T-cell (primary cell): ENCODE results near the gene MRPL45. TPM values are rescaled to one million over a fixed set of nuclear protein-coding genes. Genes with fewer than 3 reads are reported as not detected.
A peak's percentile ranks its signal among the peaks of the same experiment; 100 is the strongest.
"Not testable (repeated sequence)": the region's sequence is repeated elsewhere in the genome, so short reads cannot be mapped to it uniquely, and the experiment has no call there.

ENCODE experiments used
- ATAC-seq, 4 experiments: fragments of 200-7000 bp in 3 of 4; fragments of 150-1000 bp in 1 of 4; cut with Tn5 transposase; replicated peaks in 1 of 4; 1 replicate in 3 of 4; 2 replicates in 1 of 4; pipeline ENCODE4 v1.10.0; 2021; ENCODE audit warnings: moderate library complexity in 3 of 4, mild to moderate bottlenecking in 2 of 4, moderate number of reproducible peaks in 1 of 4
- CTCF ChIA-PET, 2 donors: fragments of 300-600 bp; sonication (Branson Sonifier 250); formaldehyde crosslinking; loops; one replicate each; lab custom pipeline; 2022; ENCODE audit warnings: antibody characterized with exemption in 2 of 2; lab: Charles Lee
- POLR2A ChIA-PET, 2 donors: fragments of 300-600 bp; sonication (Branson Sonifier 250); formaldehyde crosslinking; loops; one replicate each; lab custom pipeline; 2022; ENCODE audit warnings: antibody characterized with exemption in 2 of 2; lab: Charles Lee
- DNase-seq, 35 experiments: peaks; one replicate each; pipeline versions ENCODE4 v3.0.0 to v3.0.0-alpha.2; 2013 to 2023
- H3K27ac ChIP-seq: one replicate; pipeline ENCODE4 v1.5.1; 2013; ENCODE audit warnings: low read length
- H3K27me3 ChIP-seq, 2 experiments: replicated peaks in 1 of 2; 1 replicate in 1 of 2; 2 replicates in 1 of 2; pipeline versions ENCODE4 v1.6.1 to v1.7.0; 2013; ENCODE audit warnings: low read length in 1 of 2, mixed read lengths in 1 of 2; ENCODE audit not compliant: control insufficient read depth in 2 of 2, insufficient read depth in 2 of 2; ENCODE audit errors: extremely low read depth in 1 of 2
- H3K36me3 ChIP-seq, 2 donors: 1 replicate in 1 of 2; 2 replicates in 1 of 2; pipeline versions ENCODE4 v1.6.1 to v1.7.0; 2013; ENCODE audit warnings: low read length in 1 of 2; ENCODE audit not compliant: control insufficient read depth in 2 of 2, insufficient read depth in 1 of 2; ENCODE audit errors: extremely low read depth in 1 of 2
- H3K4me1 ChIP-seq, 2 experiments: 1 replicate in 1 of 2; 2 replicates in 1 of 2; pipeline versions ENCODE4 v1.6.1 to v1.7.0; 2013; ENCODE audit warnings: low read length in 2 of 2, mixed read lengths in 1 of 2; ENCODE audit not compliant: insufficient read depth in 2 of 2, control insufficient read depth in 1 of 2; ENCODE audit errors: extremely low read depth in 1 of 2
- H3K4me3 ChIP-seq, 2 donors: 1 replicate in 1 of 2; 2 replicates in 1 of 2; pipeline versions ENCODE4 v1.5.1 to v1.7.0; 2013; ENCODE audit warnings: mild to moderate bottlenecking in 2 of 2, low read length in 1 of 2, moderate library complexity in 1 of 2; ENCODE audit not compliant: control insufficient read depth in 1 of 2; ENCODE audit errors: extremely low read depth in 1 of 2
- H3K9me3 ChIP-seq: 2 replicates; pipeline ENCODE4 v1.7.0; 2013
- H3K27ac Mint-ChIP-seq, 2 donors: one replicate each; pipeline ENCODE4 v1.8.0; 2020 to 2021; ENCODE audit warnings: mild to moderate bottlenecking in 2 of 2, mixed read lengths in 2 of 2
- H3K27me3 Mint-ChIP-seq, 2 donors: one replicate each; pipeline ENCODE4 v1.8.0; 2021 to 2022; ENCODE audit warnings: mixed read lengths in 2 of 2
- H3K36me3 Mint-ChIP-seq: one replicate; pipeline ENCODE4 v1.8.0; 2021; ENCODE audit warnings: mixed read lengths
- H3K4me1 Mint-ChIP-seq, 3 donors: one replicate each; pipeline ENCODE4 v1.8.0; 2020 to 2022; ENCODE audit warnings: mixed read lengths in 3 of 3, mild to moderate bottlenecking in 1 of 3
- H3K4me3 Mint-ChIP-seq, 3 donors: one replicate each; pipeline ENCODE4 v1.8.0; 2020 to 2022; ENCODE audit warnings: mild to moderate bottlenecking in 3 of 3, mixed read lengths in 3 of 3, moderate library complexity in 3 of 3
- H3K9me3 Mint-ChIP-seq, 3 donors: one replicate each; pipeline ENCODE4 v1.8.0; 2020 to 2022; ENCODE audit warnings: mixed read lengths in 3 of 3
- WGBS: methylation state at CpG from one replicate; pipeline ENCODE4 v1.1.5; 2013; ENCODE audit warnings: missing lambda C conversion rate; ENCODE audit not compliant: insufficient coverage; 5-methylcytosine and 5-hydroxymethylcytosine counted together
- total RNA-seq, 35 experiments: library from RNA in 6 of 35; stranded (reverse) in 6 of 35; fragments of 120-200 nt in 1 of 35; gene quantifications; one replicate each; pipeline versions ENCODE4 v1.2.1 to v1.2.4 and lab custom pipeline; 2013 to 2026

Gene MRPL45
- total RNA-seq, 5 donors from 2014 or later (not counting 1 experiment from before 2014, with no cell fraction given), result 16.3 to 21.7 (median 19.5) TPM

DNA sequence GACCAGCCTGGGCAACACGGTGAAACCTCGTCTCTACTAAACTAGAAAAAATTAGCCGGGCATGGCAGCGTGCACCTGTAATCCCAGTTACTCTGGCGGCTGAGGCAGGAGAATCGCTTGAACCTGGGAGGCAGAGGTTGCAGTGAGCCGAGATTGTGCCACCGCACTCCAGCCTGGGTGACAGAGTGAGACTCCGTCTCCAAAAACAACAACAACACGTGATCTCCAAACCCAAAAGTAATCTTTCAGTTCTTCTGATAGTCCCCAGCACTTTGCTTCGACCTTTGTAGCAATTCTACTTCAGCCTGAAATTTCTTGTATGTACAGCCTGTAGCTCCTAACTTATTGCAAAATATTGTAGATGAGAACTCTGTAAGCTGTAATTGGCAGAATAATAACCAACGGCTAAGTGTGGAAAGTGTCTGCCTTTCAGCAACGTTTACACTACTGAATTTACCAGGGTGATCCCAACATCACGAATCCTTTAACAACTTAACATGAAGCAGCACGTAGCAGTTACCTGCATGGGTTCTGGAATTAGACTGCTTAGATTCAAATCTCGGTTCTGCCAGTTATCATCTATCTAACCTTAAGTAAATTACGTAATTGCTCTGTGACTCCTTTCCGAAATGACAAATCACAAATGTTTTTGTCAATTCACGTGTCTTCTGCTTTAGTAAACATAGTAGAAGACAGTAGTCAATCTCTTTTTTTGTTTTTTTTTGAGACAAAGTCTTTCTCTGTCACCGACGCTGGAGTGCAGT lies 1.2 kb upstream of the MRPL45 start:
- H3K4me1 ChIP-seq, H3K27me3 Mint-ChIP-seq, H3K36me3 ChIP-seq, H3K27ac ChIP-seq, POLR2A ChIA-PET, H3K36me3 Mint-ChIP-seq, H3K9me3 ChIP-seq, H3K27me3 ChIP-seq, DNase-seq, H3K9me3 Mint-ChIP-seq, ATAC-seq: not testable (repeated sequence)
- peak overlapping the region in 1 of 2 donors; percentile 53 for H3K4me3 ChIP-seq
- H3K4me3 Mint-ChIP-seq, result peak overlapping the region; percentile 84 to 90 (median 89)
- H3K27ac Mint-ChIP-seq, result peak overlapping the region; percentile 92 to 97
- CTCF ChIA-PET, result interaction anchor here in 1 of 2 donors (0.6 kb wide), 1 partner anchor 1480 kb away, joined by 4 read pairs; no protein-coding TSS in a partner anchor
- 92% methylated on average over 4 of the region's 21 CpGs for WGBS
- peaks cover 4 to 14% (median 12%) of the 10 kb centered on the region in 3 donors for H3K4me1 Mint-ChIP-seq

DNA sequence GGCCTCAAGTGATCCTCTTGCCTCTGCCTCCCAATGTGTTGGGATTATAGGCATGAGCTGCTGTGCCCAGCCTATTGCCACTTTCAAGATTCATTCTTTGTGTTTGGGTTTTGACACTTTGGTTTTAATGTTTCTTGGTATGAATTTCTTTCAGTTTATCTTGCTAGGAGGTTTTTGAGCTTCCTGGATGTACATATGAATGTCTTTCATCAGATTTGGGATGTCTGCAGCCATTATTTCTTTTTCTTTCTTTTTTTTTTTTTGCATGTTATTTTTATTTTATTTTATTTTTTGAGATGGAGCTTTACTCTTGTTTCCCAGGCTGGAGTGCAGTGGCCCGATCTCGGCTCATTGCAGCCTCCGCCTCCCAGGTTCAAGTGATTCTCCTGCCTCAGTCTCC lies 18.5 kb downstream of the MRPL45 start:
- Mint-ChIP-seq H3K4me1 (no peaks in the 10 kb centered on the region), H3K9me3 (no peaks in the 10 kb centered on the region), H3K27ac (no peak overlapping the region), H3K27me3 (no peaks in the 10 kb centered on the region), H3K4me3 (no peak overlapping the region), H3K36me3 (peaks cover 30% of the 10 kb centered on the region)
- no CpG with 5 or more reads among the region's 3 CpGs for WGBS
- Histone ChIP-seq H3K4me1 (no peaks in the 10 kb centered on the region), H3K4me3 (no peak overlapping the region), H3K9me3 (no peaks in the 10 kb centered on the region), H3K27me3 (no peaks in the 10 kb centered on the region), H3K27ac (no peak overlapping the region), H3K36me3 (peaks cover 6 to 13% of the 10 kb centered on the region in 2 donors)
- DNase-seq (no peak), ATAC-seq (no peak)
- ChIA-PET CTCF (interaction anchor here (0.6 to 0.7 kb wide), 3 partner anchors 25 to 436 kb away, joined by 3 to 6 read pairs (median 4); no protein-coding TSS in a partner anchor), POLR2A (interaction anchor here in 1 of 2 donors (0.7 kb wide), 1 partner anchor 114 kb away, joined by 8 read pairs; no protein-coding TSS in a partner anchor)

DNA sequence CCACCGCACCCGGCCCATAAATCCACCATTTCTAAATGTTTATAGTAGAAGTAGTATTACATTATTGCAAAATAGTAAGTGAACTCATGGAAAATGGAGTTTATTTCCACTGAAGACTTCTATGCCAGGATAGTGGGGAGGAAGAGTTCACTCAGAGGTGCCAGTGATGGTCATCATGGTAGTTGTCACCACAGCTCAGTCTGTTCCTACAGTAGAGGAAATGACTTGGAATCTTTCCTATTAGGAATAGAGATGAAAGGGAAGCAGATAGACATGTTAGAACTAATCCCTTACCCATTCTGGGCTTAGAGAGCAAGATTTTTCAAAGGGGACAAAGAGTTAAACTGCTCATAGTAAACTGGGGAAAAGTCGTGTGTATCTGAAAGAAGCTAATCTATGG lies 20.1 kb downstream of the MRPL45 start:
- no peak for DNase-seq
- ATAC-seq, result no peak
- H3K36me3 ChIP-seq, result peaks cover 6 to 19% of the 10 kb centered on the region in 2 donors
- H3K27ac ChIP-seq, result no peak overlapping the region
- WGBS, result no CpG with 5 or more reads among the region's 3 CpGs
- H3K4me1 ChIP-seq, result no peaks in the 10 kb centered on the region
- H3K4me1 Mint-ChIP-seq, result no peaks in the 10 kb centered on the region
- POLR2A ChIA-PET, result no interaction called here
- no peaks in the 10 kb centered on the region for H3K27me3 Mint-ChIP-seq
- H3K27me3 ChIP-seq, result no peaks in the 10 kb centered on the region
- H3K9me3 Mint-ChIP-seq, result no peaks in the 10 kb centered on the region
- no peak overlapping the region for H3K4me3 Mint-ChIP-seq
- CTCF ChIA-PET, result no interaction called here
- H3K27ac Mint-ChIP-seq, result no peak overlapping the region
- H3K36me3 Mint-ChIP-seq, result peaks cover 34% of the 10 kb centered on the region
- no peaks in the 10 kb centered on the region for H3K9me3 ChIP-seq
- no peak overlapping the region for H3K4me3 ChIP-seq

DNA sequence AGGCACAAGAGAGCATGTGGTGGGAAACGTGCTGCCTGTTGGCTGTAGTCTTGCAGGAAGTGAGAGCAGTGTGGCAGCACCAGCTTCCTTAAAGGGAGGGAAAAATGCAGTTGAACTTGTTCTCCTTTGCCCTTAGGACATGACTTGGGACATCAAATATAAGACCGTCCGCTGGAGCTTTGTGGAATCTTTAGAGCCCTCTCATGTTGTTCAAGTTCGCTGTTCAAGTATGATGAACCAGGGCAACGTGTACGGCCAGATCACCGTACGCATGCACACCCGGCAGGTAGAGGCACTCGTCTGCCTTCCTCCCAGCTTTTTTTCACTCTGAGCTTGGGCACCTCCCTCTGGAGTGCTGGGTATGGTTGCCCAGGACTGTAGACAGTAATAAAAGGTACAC lies 23.5 kb downstream of the MRPL45 start:
- Histone ChIP-seq H3K36me3 (peaks cover 0 to 29% of the 10 kb centered on the region in 2 donors), H3K4me1 (no peaks in the 10 kb centered on the region), H3K4me3 (no peak overlapping the region), H3K27me3 (no peaks in the 10 kb centered on the region), H3K27ac (no peak overlapping the region), H3K9me3 (no peaks in the 10 kb centered on the region)
- ATAC-seq, result no peak
- no peak for DNase-seq
- H3K4me1 Mint-ChIP-seq, result peaks cover 0 to 4% (median 0%) of the 10 kb centered on the region in 3 donors
- POLR2A ChIA-PET, result no interaction called here
- WGBS, result 93% methylated on average over 4 of the region's 10 CpGs
- H3K4me3 Mint-ChIP-seq, result no peak overlapping the region
- H3K27me3 Mint-ChIP-seq, result no peaks in the 10 kb centered on the region
- CTCF ChIA-PET, result interaction anchor here (0.6 to 0.9 kb wide), 2 partner anchors 47 to 92 kb away, joined by 3 to 6 read pairs; no protein-coding TSS in a partner anchor
- no peak overlapping the region for H3K27ac Mint-ChIP-seq
- H3K9me3 Mint-ChIP-seq, result no peaks in the 10 kb centered on the region
- H3K36me3 Mint-ChIP-seq, result peaks cover 30% of the 10 kb centered on the region

DNA sequence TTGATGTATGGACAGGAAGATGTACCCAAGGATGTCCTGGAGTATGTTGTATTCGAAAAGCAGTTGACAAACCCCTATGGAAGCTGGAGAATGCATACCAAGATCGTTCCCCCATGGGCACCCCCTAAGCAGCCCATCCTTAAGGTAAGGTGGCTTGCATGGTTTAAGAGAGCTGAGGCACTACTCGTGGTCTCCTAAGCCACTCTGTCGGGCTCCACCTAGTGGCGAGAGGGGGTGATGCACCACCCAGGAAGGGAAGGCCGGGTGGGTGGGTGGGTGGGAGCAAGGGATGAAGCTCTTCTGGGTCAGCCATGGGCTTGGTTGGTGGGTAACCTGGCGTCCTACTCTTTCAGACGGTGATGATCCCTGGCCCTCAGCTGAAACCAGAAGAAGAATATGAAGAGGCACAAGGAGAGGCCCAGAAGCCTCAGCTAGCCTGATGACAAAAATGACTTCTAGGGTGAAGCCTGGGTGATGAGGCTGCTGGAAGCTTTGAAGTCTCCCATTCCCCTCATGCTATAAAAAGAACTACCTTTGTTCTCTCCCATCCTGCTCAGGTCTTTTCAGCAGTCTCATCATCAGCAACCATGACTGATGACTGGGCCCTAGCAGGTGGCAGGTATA lies 25.3 kb downstream of the MRPL45 start:
- whole genome bisulfite sequencing, result 11% methylated on average over 3 of the region's 8 CpGs
- DNase-seq, result peak; percentile 28 to 80 (median 65)
- Histone ChIP-seq H3K36me3 (peaks cover 0 to 27% of the 10 kb centered on the region in 2 donors), H3K27me3 (no peaks in the 10 kb centered on the region), H3K4me3 (no peak overlapping the region), H3K4me1 (peaks cover 0 to 3% of the 10 kb centered on the region in 2 experiments), H3K27ac (no peak overlapping the region), H3K9me3 (no peaks in the 10 kb centered on the region)
- CTCF ChIA-PET, result interaction anchor here (0.7 to 1.5 kb wide), 3 partner anchors 27 to 1052 kb away, joined by 3 to 9 read pairs (median 3); no protein-coding TSS in a partner anchor
- peak; percentile 80 to 90 (median 88) for ATAC-seq
- Mint-ChIP-seq H3K4me3 (no peak overlapping the region), H3K9me3 (no peaks in the 10 kb centered on the region), H3K4me1 (peaks cover 2 to 10% (median 6%) of the 10 kb centered on the region in 3 donors), H3K27ac (no peak overlapping the region), H3K27me3 (no peaks in the 10 kb centered on the region), H3K36me3 (peaks cover 22% of the 10 kb centered on the region)
- POLR2A ChIA-PET, result no interaction called here

DNA sequence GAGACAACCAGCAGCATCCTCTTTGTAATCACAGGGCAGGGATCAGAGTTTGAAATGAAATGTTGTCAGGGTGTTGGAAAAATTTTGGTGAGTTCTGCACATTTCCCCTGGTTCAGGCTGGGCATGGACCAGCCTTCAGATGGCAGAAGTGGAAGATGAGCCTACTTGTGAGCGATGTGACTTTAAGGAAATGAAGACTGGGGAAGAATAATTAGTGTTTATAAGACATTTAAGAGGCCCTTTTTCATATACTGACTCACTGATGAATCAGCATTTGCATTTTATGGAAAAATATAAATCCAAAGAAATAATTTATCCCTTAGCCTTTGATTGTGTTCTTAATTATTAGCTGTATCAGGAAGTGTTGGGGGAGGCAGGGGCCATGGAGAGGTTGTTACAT lies 25.9 kb downstream of the MRPL45 start:
- Mint-ChIP-seq H3K27me3 (no peaks in the 10 kb centered on the region), H3K4me3 (no peak overlapping the region), H3K4me1 (peaks cover 2 to 17% (median 10%) of the 10 kb centered on the region in 3 donors), H3K9me3 (no peaks in the 10 kb centered on the region), H3K27ac (no peak overlapping the region), H3K36me3 (peaks cover 22% of the 10 kb centered on the region)
- peaks cover 0 to 26% of the 10 kb centered on the region in 2 donors for H3K36me3 ChIP-seq
- ChIA-PET CTCF (interaction anchor here (0.7 to 1.5 kb wide), 3 partner anchors 27 to 1052 kb away, joined by 3 to 9 read pairs (median 3); no protein-coding TSS in a partner anchor), POLR2A (no interaction called here)
- ATAC-seq, result no peak
- DNase-seq, result no peak
- H3K27ac ChIP-seq, result no peak overlapping the region
- no peaks in the 10 kb centered on the region for H3K27me3 ChIP-seq
- no peaks in the 10 kb centered on the region for H3K9me3 ChIP-seq
- WGBS, result no CpG with 5 or more reads among the region's 1 CpG
- no peak overlapping the region for H3K4me3 ChIP-seq
- H3K4me1 ChIP-seq, result peaks cover 0 to 3% of the 10 kb centered on the region in 2 experiments
